Activated CD4-positive, alpha-beta T cell treated with anti-CD3 and anti-CD28 coated beads for 36 hours (primary cell): ENCODE measurements around the gene AQP12A. TPM values are rescaled to one million over a fixed set of nuclear protein-coding genes. Genes with fewer than 3 reads are reported as not detected.
A peak's percentile ranks its signal among the peaks of the same experiment; 100 is the strongest.
"Not testable (repeated sequence)": the region's sequence is repeated elsewhere in the genome, so short reads cannot be mapped to it uniquely, and the experiment has no call there.

Experiments used
- ATAC-seq: fragments of 200-7000 bp; cut with Tn5 transposase; one replicate; pipeline ENCODE4 v1.10.0; 2021; ENCODE audit warnings: mild to moderate bottlenecking, moderate library complexity
- CTCF ChIA-PET: fragments of 350-600 bp; sonication (Branson Sonifier 250); formaldehyde crosslinking; loops from one replicate; lab custom pipeline; 2021; ENCODE audit warnings: antibody characterized with exemption; lab: Charles Lee
- POLR2A ChIA-PET: fragments of 350-600 bp; sonication (Branson Sonifier 250); formaldehyde crosslinking; loops from one replicate; lab custom pipeline; 2021; ENCODE audit warnings: antibody characterized with exemption, inconsistent platforms; lab: Charles Lee
- DNase-seq: peaks from one replicate; pipeline ENCODE4 v3.0.0-alpha.2; 2020
- H3K27ac Mint-ChIP-seq: one replicate; pipeline ENCODE4 v1.8.0; 2021; ENCODE audit warnings: mixed read lengths
- H3K27me3 Mint-ChIP-seq: one replicate; pipeline ENCODE4 v1.8.0; 2021; ENCODE audit warnings: mixed read lengths
- H3K36me3 Mint-ChIP-seq: one replicate; pipeline ENCODE4 v1.8.0; 2021; ENCODE audit warnings: low read depth, mixed read lengths
- H3K4me1 Mint-ChIP-seq: one replicate; pipeline ENCODE4 v1.8.0; 2021; ENCODE audit warnings: mixed read lengths
- H3K4me3 Mint-ChIP-seq: one replicate; pipeline ENCODE4 v1.8.0; 2021; ENCODE audit warnings: mild to moderate bottlenecking, moderate library complexity, mixed read lengths
- H3K9me3 Mint-ChIP-seq: one replicate; pipeline ENCODE4 v1.8.0; 2021; ENCODE audit warnings: low read depth, mixed read lengths
- intact Hi-C, 2 experiments: fragments of 100-400 bp; cut with DNase I in 1 of 2; cut with micrococcal nuclease in 1 of 2; formaldehyde crosslinking; loops; one replicate each; pipeline versions ENCODE4 v1.14.2 to v1.15.1; 2022 to 2024; cut with DNase I, micrococcal nuclease
- total RNA-seq, 2 experiments: library from RNA; stranded (reverse); gene quantifications; one replicate each; pipeline ENCODE4 v1.2.3, GENCODE V29; 2021

The AQP12A gene
- total RNA-seq, 2 experiments from 2014 or later = not detected

- H3K36me3 Mint-ChIP-seq = no peaks in the 10 kb centered on the region
- CTCF ChIA-PET = no interaction called here
Observed at GRCh38 chr2:240664622-240665021, 27.0 kb upstream of the AQP12A start.

DNA sequence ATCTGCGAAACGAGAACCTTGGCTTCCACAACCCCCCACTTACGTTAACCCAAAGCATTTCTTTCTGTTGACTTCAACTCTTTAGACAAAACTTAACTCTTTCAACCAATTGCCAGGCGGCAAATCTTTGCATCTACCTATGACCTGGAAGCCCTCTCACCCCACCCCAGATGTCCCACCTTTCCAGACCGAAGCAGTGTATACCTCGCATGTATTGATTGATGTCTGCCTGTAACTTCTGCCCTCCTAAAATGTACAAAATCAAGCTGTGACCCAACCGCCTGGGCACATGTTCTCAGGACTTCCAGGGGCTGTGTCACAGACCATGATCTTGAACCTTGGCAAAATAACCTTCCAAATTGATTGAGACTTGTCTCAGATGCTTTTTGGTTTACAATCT is 21.3 kb upstream of the AQP12A start:
- intact Hi-C loops = no loop called here
- Mint-ChIP-seq H3K27me3 (peaks cover 24% of the 10 kb centered on the region), H3K36me3 (no peaks in the 10 kb centered on the region), H3K4me3 (no peak overlapping the region), H3K27ac (no peak overlapping the region), H3K4me1 (no peaks in the 10 kb centered on the region), H3K9me3 (no peaks in the 10 kb centered on the region)
- ChIA-PET CTCF (no interaction called here), POLR2A (no interaction called here)
- DNase-seq = no peak
- no peak for ATAC-seq

More at GRCh38 chr2:240664622-240665021, 27.0 kb upstream of the AQP12A start:
- no peak for ATAC-seq
- intact Hi-C loops = no loop called here
- H3K27ac Mint-ChIP-seq = no peak overlapping the region
- H3K4me3 Mint-ChIP-seq = no peak overlapping the region
- no peaks in the 10 kb centered on the region for H3K4me1 Mint-ChIP-seq
- no peak for DNase-seq
- POLR2A ChIA-PET = no interaction called here
- peaks cover 7% of the 10 kb centered on the region for H3K9me3 Mint-ChIP-seq
- peaks cover 27% of the 10 kb centered on the region for H3K27me3 Mint-ChIP-seq

- no peaks in the 10 kb centered on the region for H3K9me3 Mint-ChIP-seq
- no peak for ATAC-seq
- no peak overlapping the region for H3K4me3 Mint-ChIP-seq
- no peak overlapping the region for H3K27ac Mint-ChIP-seq
- no peaks in the 10 kb centered on the region for H3K4me1 Mint-ChIP-seq
- no peak for DNase-seq
- peaks cover 24% of the 10 kb centered on the region for H3K27me3 Mint-ChIP-seq
- no peaks in the 10 kb centered on the region for H3K36me3 Mint-ChIP-seq
- ChIA-PET CTCF (no interaction called here), POLR2A (no interaction called here)
- intact Hi-C loops = no loop called here
Observed at GRCh38 chr2:240670950-240671349, 20.7 kb upstream of the AQP12A start.

GRCh38 chr2:240672076-240672700 is 19.5 kb upstream of the AQP12A start:
- intact Hi-C loops = no loop called here
- no peaks in the 10 kb centered on the region for H3K9me3 Mint-ChIP-seq
- DNase-seq (no peak), ATAC-seq (no peak)
- no peaks in the 10 kb centered on the region for H3K36me3 Mint-ChIP-seq
- POLR2A ChIA-PET = no interaction called here
- H3K27me3 Mint-ChIP-seq = peaks cover 15% of the 10 kb centered on the region
- no peak overlapping the region for H3K27ac Mint-ChIP-seq
- CTCF ChIA-PET = no interaction called here
- no peak overlapping the region for H3K4me3 Mint-ChIP-seq
- H3K4me1 Mint-ChIP-seq = no peaks in the 10 kb centered on the region

DNA sequence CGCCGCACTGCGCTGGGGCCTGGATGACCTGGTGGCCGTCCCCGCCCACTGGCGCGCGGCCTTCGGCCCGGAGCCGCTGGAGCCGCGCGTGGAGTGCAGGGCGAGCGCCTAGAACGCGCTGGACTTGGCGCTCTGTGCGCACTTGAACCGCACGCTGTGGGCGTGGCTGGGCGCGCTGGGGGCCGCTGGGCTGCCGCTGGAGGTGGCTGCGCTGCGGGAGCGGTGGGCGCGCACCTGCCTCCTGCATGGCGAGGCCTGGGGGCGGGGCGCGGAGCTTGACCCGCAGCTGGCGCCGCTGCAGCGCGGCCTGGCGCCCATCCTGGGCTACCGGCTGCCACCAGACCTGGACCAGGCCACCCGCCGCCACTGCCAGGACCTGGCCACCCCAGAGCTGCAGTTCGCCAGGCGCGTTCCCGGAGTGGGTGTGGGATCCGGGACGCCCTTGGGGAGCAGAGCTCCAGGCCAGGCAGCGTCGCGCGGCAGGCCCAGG is 18.9 kb upstream of the AQP12A start:
- no peaks in the 10 kb centered on the region for H3K36me3 Mint-ChIP-seq
- intact Hi-C loops = no loop called here
- POLR2A ChIA-PET = no interaction called here
- ATAC-seq = no peak
- H3K27ac Mint-ChIP-seq = no peak overlapping the region
- no peak overlapping the region for H3K4me3 Mint-ChIP-seq
- H3K4me1 Mint-ChIP-seq = no peaks in the 10 kb centered on the region
- DNase-seq = no peak
- peaks cover 12% of the 10 kb centered on the region for H3K27me3 Mint-ChIP-seq
- H3K9me3 Mint-ChIP-seq = no peaks in the 10 kb centered on the region
- CTCF ChIA-PET = no interaction called here

GRCh38 chr2:240674461-240675184 is 17.0 kb upstream of the AQP12A start:
- H3K36me3 Mint-ChIP-seq, H3K4me1 Mint-ChIP-seq, H3K9me3 Mint-ChIP-seq, CTCF ChIA-PET, H3K27ac Mint-ChIP-seq, H3K4me3 Mint-ChIP-seq, DNase-seq, ATAC-seq, intact Hi-C loops, POLR2A ChIA-PET: not testable (repeated sequence)
- H3K27me3 Mint-ChIP-seq = peaks cover 12% of the 10 kb centered on the region

DNA sequence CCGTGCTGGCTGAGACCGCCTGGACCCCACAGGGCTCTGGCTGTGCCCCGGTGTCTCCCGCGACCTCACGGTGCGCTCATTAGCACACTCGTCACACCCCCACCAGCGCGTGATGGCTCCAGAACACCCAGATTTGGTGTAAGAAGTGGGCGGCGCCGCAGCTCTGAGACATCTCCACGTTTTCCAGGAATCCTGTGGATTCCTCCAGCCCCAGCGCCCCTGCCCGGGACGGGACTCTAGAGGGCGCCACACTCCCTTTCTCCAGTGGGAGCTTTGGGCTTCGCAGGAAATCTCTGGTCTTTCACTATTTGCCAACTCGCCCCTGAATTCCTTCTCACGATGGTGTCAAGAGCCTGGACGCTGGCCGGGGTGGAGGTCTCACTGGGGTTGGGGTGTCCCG is 16.3 kb upstream of the AQP12A start:
- H3K4me1 Mint-ChIP-seq, DNase-seq, H3K4me3 Mint-ChIP-seq, intact Hi-C loops, H3K27ac Mint-ChIP-seq, POLR2A ChIA-PET, H3K9me3 Mint-ChIP-seq, CTCF ChIA-PET, H3K36me3 Mint-ChIP-seq: not testable (repeated sequence)
- peak; percentile 44 for ATAC-seq
- H3K27me3 Mint-ChIP-seq = peaks cover 12% of the 10 kb centered on the region

- ATAC-seq, DNase-seq: not testable (repeated sequence)
Observed at GRCh38 chr2:240678043-240678442, 13.6 kb upstream of the AQP12A start.

DNA sequence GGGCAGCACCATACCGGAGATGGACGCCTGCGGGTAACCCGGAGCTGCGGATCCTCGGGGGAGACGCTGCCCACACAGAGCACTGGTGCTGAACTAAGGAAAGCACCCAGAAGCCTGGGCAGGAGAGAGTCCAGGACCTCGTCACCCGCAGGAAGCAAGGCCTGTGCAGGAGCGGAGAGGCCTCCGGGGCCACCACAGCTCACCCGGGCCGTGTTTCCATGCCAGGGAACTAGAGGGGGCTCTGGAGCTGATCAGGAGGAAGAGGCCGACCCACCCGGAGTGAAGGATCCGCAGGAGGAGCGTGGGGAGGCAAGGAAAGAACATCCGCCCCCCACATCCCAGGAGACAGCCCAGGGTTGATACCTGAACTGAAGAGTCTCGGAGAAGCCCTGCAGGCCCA is 12.8 kb upstream of the AQP12A start:
- CTCF ChIA-PET, H3K27me3 Mint-ChIP-seq, H3K36me3 Mint-ChIP-seq, ATAC-seq, H3K27ac Mint-ChIP-seq, POLR2A ChIA-PET, H3K4me3 Mint-ChIP-seq, intact Hi-C loops, DNase-seq, H3K9me3 Mint-ChIP-seq, H3K4me1 Mint-ChIP-seq: not testable (repeated sequence)

More at GRCh38 chr2:240678043-240678442, 13.6 kb upstream of the AQP12A start:
- H3K27me3 Mint-ChIP-seq, H3K36me3 Mint-ChIP-seq, intact Hi-C loops, H3K4me1 Mint-ChIP-seq, POLR2A ChIA-PET, H3K4me3 Mint-ChIP-seq, CTCF ChIA-PET, H3K27ac Mint-ChIP-seq, H3K9me3 Mint-ChIP-seq: not testable (repeated sequence)

DNA sequence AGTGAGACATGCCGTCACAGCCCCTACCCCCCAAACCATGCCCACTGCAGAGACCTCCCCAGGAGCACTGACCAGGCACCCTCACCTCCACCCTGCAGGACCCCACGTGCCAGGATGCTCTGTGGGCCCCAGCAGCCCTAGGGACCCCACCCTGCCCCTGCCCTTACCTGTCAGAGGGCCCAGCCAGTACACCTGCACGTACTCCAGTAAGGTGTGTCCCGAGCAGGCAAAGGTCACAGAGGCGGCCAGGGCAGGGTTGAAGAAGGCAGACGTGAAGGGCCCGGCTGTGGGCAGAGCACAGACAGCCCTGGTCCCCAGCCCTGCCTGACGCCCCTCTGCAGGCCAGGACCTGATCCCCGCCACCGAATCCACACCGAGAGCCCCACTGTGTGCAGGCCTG is 11.5 kb upstream of the AQP12A start:
- CTCF ChIA-PET, H3K36me3 Mint-ChIP-seq, DNase-seq, H3K27ac Mint-ChIP-seq, H3K4me1 Mint-ChIP-seq, ATAC-seq, H3K27me3 Mint-ChIP-seq, POLR2A ChIA-PET, intact Hi-C loops, H3K9me3 Mint-ChIP-seq, H3K4me3 Mint-ChIP-seq: not testable (repeated sequence)

DNA sequence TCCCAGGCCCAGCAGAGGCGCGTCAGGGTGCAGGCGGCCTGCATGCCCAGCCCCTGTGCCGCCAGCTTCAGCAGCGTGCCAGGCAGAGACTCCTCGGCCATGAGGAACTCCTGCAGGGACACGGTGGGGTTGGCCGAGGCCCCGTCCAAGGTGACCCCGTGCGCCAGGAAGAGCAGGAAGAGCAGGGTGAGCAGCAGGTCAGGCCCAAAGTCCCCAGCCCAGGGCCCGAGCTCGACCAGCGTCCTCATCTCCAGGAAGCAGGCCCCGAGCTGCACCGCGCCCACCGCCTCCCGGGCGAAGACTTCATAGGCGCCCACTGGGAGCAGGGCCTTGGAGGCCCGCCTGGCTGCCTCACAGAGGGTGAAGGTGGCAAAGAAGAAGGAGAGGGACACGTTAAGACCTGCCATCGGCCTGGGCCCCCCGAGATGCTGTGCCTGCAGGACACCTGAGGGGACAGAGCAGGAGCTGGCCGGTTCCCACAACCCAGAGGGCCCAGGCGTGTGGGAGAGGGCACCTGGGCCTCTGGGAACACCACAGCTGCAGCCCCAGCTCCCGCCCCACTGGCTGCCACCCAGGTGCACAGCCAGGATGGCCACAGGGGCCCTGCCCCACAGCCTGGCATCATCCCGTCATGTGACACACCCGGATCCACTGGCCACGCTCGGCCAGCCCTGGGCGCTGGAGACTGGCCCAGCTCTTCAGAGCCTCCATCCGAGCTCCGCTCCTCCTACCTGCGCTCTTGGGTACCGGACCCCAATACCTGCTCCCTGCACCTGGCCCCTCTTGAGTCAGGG is 9.0 kb upstream of the AQP12A start, which contains the start of gene AQP12B:
Gene AQP12B (minus strand): TSS at position 455 of the 794 bp plus-strand sequence. CDS start 48 bp downstream, at position 407.
- ATAC-seq, H3K27me3 Mint-ChIP-seq, H3K9me3 Mint-ChIP-seq, H3K27ac Mint-ChIP-seq, H3K4me3 Mint-ChIP-seq, DNase-seq, POLR2A ChIA-PET, intact Hi-C loops, H3K4me1 Mint-ChIP-seq, H3K36me3 Mint-ChIP-seq, CTCF ChIA-PET: not testable (repeated sequence)
